ENCODE results near the gene NGEF.

DNA sequence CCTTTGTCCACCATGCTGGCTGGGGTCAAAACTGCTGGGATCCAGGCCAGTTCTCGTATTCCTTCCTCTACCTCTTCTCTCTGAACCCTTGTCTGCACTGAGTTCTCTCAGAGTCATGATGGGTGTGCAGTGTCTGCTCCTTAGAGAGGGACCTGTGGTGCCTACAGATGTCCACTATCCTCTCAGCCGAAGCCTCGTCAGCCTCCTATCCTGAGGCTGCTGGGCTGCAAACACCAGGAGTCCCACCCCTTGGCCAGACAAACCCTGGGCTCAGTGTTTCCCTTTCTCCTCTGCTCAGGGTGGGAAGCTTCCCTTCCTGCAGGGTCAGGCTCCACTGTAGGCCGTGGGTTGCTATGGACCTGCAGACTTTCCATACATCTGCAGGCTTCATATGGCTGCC, 49.4 kb upstream of the NGEF start:
- TF ChIP-seq, protein P1, sequence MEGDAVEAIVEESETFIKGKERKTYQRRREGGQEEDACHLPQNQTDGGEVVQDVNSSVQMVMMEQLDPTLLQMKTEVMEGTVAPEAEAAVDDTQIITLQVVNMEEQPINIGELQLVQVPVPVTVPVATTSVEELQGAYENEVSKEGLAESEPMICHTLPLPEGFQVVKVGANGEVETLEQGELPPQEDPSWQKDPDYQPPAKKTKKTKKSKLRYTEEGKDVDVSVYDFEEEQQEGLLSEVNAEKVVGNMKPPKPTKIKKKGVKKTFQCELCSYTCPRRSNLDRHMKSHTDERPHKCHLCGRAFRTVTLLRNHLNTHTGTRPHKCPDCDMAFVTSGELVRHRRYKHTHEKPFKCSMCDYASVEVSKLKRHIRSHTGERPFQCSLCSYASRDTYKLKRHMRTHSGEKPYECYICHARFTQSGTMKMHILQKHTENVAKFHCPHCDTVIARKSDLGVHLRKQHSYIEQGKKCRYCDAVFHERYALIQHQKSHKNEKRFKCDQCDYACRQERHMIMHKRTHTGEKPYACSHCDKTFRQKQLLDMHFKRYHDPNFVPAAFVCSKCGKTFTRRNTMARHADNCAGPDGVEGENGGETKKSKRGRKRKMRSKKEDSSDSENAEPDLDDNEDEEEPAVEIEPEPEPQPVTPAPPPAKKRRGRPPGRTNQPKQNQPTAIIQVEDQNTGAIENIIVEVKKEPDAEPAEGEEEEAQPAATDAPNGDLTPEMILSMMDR (conservative IDR thresholded peaks at IDR 0.05), result no peak
- TF ChIP-seq ZFX (IDR thresholded peaks at IDR 0.05), result no peak
